IMR-90 (cell line): ENCODE measurements around the gene BAD. TPM values are rescaled to one million over a fixed set of nuclear protein-coding genes. Genes with fewer than 3 reads are reported as not detected.

Experiments
- ATAC-seq: fragments of 200-7000 bp; cut with Tn5 transposase; 2 replicates; pipeline ENCODE4 v1.9.1; 2020; ENCODE audit warnings: low read depth, mild to moderate bottlenecking, moderate library complexity
- Bru-seq: library from RNA; stranded (reverse); fragments of 400-500 nt; gene quantifications from one replicate; lab custom pipeline; 2021; lab: Mats Ljungman, UMichigan
- BruChase-seq, 2 experiments: library from RNA; stranded (reverse); fragments of 400-500 nt; gene quantifications; one replicate each; lab custom pipeline; 2021; lab: Mats Ljungman, UMichigan
- BruUV-seq: library from RNA; stranded (reverse); fragments of 400-500 nt; replicated peaks from 2 replicates; lab custom pipeline; 2021; lab: Mats Ljungman, UMichigan
- CTCF ChIA-PET: fragments of 300-600 bp; formaldehyde crosslinking; extraction: SDS; loops from one replicate; lab custom pipeline; 2021; ENCODE audit warnings: antibody characterized with exemption; lab: Yijun Ruan, JAX
- POLR2A ChIA-PET: fragments of 300-600 bp; sonication (Branson Sonifier 250); formaldehyde crosslinking; loops from one replicate; lab custom pipeline; 2022; ENCODE audit warnings: antibody characterized with exemption; ENCODE audit not compliant: unreplicated experiment; lab: Charles Lee
- DNase-seq: peaks from one replicate; pipeline ENCODE4 v3.0.0; 2013
- H2AFZ ChIP-seq: replicated peaks from 2 replicates; pipeline ENCODE3; 2013; ENCODE audit warnings: low read length, mild to moderate bottlenecking; ENCODE audit not compliant: poor library complexity
- H2AK5ac ChIP-seq: 2 replicates; pipeline ENCODE4 v1.6.1; 2013; ENCODE audit warnings: low read depth, low read length, inconsistent platforms
- H2AK9ac ChIP-seq: replicated peaks from 2 replicates; pipeline ENCODE3; 2013; ENCODE audit warnings: mild to moderate bottlenecking, low read depth, low read length, moderate library complexity; ENCODE audit not compliant: poor library complexity
- H2BK120ac ChIP-seq: 2 replicates; pipeline ENCODE4 v1.6.1; 2013; ENCODE audit warnings: low read depth, low read length, inconsistent platforms
- H2BK15ac ChIP-seq: 3 replicates; pipeline ENCODE4 v1.6.1; 2013; ENCODE audit warnings: low read depth, low read length, inconsistent platforms
- H2BK20ac ChIP-seq: 2 replicates; pipeline ENCODE4 v1.6.1; 2013; ENCODE audit warnings: low read depth, mild to moderate bottlenecking, inconsistent platforms, low read length, moderate library complexity
- H2BK5ac ChIP-seq: 2 replicates; pipeline ENCODE4 v1.6.1; 2013; ENCODE audit warnings: mild to moderate bottlenecking, low read depth, low read length, inconsistent platforms; ENCODE audit not compliant: poor library complexity, severe bottlenecking
- H3K14ac ChIP-seq: replicated peaks from 2 replicates; pipeline ENCODE4 v1.6.1; 2013; ENCODE audit warnings: low read depth, low read length, inconsistent platforms
- H3K18ac ChIP-seq: 2 replicates; pipeline ENCODE4 v1.6.1; 2013; ENCODE audit warnings: low read depth, low read length, control low read depth
- H3K23ac ChIP-seq: 2 replicates; pipeline ENCODE4 v1.6.1; 2013; ENCODE audit warnings: low read depth, low read length, inconsistent platforms
- H3K27ac ChIP-seq: 2 replicates; pipeline ENCODE4 v1.5.1; 2013; ENCODE audit warnings: mild to moderate bottlenecking, control low read depth, low read length; ENCODE audit not compliant: insufficient read depth
- H3K27me3 ChIP-seq: 2 replicates; pipeline ENCODE4 v1.6.1; 2013; ENCODE audit warnings: low read length; ENCODE audit not compliant: control insufficient read depth, insufficient read depth
- H3K36me3 ChIP-seq: 2 replicates; pipeline ENCODE4 v1.6.1; 2013; ENCODE audit warnings: low read length, mixed read lengths; ENCODE audit not compliant: control insufficient read depth, insufficient read depth
- H3K4ac ChIP-seq: 2 replicates; pipeline ENCODE4 v1.6.1; 2013; ENCODE audit warnings: low read depth, low read length, inconsistent platforms
- H3K4me1 ChIP-seq: 2 replicates; pipeline ENCODE4 v1.6.1; 2013; ENCODE audit warnings: low read length, mixed read lengths; ENCODE audit not compliant: control insufficient read depth, insufficient read depth
- H3K4me2 ChIP-seq: 2 replicates; pipeline ENCODE4 v1.6.1; 2013; ENCODE audit warnings: low read depth, mild to moderate bottlenecking, control low read depth, low read length, moderate library complexity
- H3K4me3 ChIP-seq: 2 replicates; pipeline ENCODE4 v1.5.1; 2013; ENCODE audit warnings: low read depth, mild to moderate bottlenecking, control low read depth, low read length, moderate library complexity; ENCODE audit not compliant: insufficient read depth
- H3K56ac ChIP-seq: 2 replicates; pipeline ENCODE4 v1.6.1; 2013; ENCODE audit warnings: low read length, inconsistent platforms; ENCODE audit not compliant: insufficient read depth; ENCODE audit errors: extremely low read depth
- H3K79me1 ChIP-seq, 2 experiments: 2 replicates each; pipeline ENCODE4 v1.6.1; 2013; ENCODE audit warnings: low read length in 2 of 2, inconsistent platforms in 1 of 2, low read depth in 1 of 2
- H3K9ac ChIP-seq: 2 replicates; pipeline ENCODE4 v1.6.1; 2013; ENCODE audit warnings: low read depth, low read length, control low read depth
- H3K9me1 ChIP-seq: 2 replicates; pipeline ENCODE4 v1.6.1; 2013; ENCODE audit warnings: low read length, inconsistent platforms; ENCODE audit not compliant: insufficient read depth
- H3K9me3 ChIP-seq: 2 replicates; pipeline ENCODE4 v1.6.1; 2013; ENCODE audit warnings: low read length; ENCODE audit not compliant: control insufficient read depth, insufficient read depth
- H4K20me1 ChIP-seq: 2 replicates; pipeline ENCODE4 v1.6.1; 2013; ENCODE audit warnings: low read length, inconsistent platforms; ENCODE audit not compliant: insufficient read depth
- H4K5ac ChIP-seq: 2 replicates; pipeline ENCODE4 v1.6.1; 2013; ENCODE audit warnings: mild to moderate bottlenecking, low read depth, low read length, control low read depth
- H4K8ac ChIP-seq, 2 experiments: 2 replicates each; pipeline ENCODE4 v1.6.1; 2013; ENCODE audit warnings: low read depth in 2 of 2, low read length in 2 of 2, control low read depth in 1 of 2, inconsistent platforms in 1 of 2
- H4K91ac ChIP-seq: 2 replicates; pipeline ENCODE4 v1.6.1; 2013; ENCODE audit warnings: low read depth, low read length, inconsistent platforms; ENCODE audit not compliant: insufficient read depth
- CEBPB ChIP-seq: IDR thresholded peaks from 2 replicates; pipeline ENCODE4 v1.6.1; 2012; ENCODE audit warnings: low read depth, low read length, improper control_type of control experiment
- CHD1 ChIP-seq: IDR thresholded peaks from 2 replicates; pipeline ENCODE4 v1.6.1; 2012; ENCODE audit warnings: low read depth, low read length, improper control_type of control experiment
- MAZ ChIP-seq: IDR thresholded peaks from 2 replicates; pipeline ENCODE4 v1.6.1; 2012; ENCODE audit warnings: low read depth, mild to moderate bottlenecking, low read length, improper control_type of control experiment, moderate library complexity, borderline replicate concordance
- MXI1 ChIP-seq: IDR thresholded peaks from 2 replicates; pipeline ENCODE4 v1.6.1; 2012; ENCODE audit warnings: low read depth, mild to moderate bottlenecking, low read length, moderate library complexity, borderline replicate concordance
- POLR2A ChIP-seq: IDR thresholded peaks from 2 replicates; pipeline ENCODE4 v1.6.1; 2012; ENCODE audit warnings: mild to moderate bottlenecking, low read depth, low read length
- WGBS, 2 experiments: methylation state at CpG; one replicate each; pipeline versions ENCODE4 v1.1.5 to v1.1.7; 2013; ENCODE audit warnings: missing lambda C conversion rate in 2 of 2; ENCODE audit not compliant: insufficient read length in 1 of 2; ENCODE audit errors: extremely low coverage in 2 of 2; 5-methylcytosine and 5-hydroxymethylcytosine counted together
- dilution Hi-C: fragments of 300-500 bp; cut with HindIII; formaldehyde crosslinking; loops from one replicate; pipeline ENCODE4 v1.14.3; 2018; ENCODE audit warnings: low sequenced_read_pairs; ENCODE audit not compliant: unreplicated experiment
- in situ Hi-C: fragments of 300-500 bp; cut with MboI; formaldehyde crosslinking; loops from 3 replicates; pipeline ENCODE4 v1.14.3; 2019; ENCODE audit warnings: low sequenced_read_pairs, inconsistent platforms, mixed read lengths
- intact Hi-C: fragments of 100-400 bp; cut with micrococcal nuclease; formaldehyde crosslinking; loops from 2 replicates; pipeline ENCODE4 v1.10.0; 2022
- long read RNA-seq: library from polyadenylated mRNA; unstranded; transcript quantifications from one replicate; pipeline ENCODE4 v2.0.0, GENCODE V29; 2021; ENCODE audit not compliant: unreplicated experiment
- polyA plus RNA-seq, 3 experiments: library from polyadenylated mRNA; depleted of rRNA; stranded (reverse); fragments of >200 nt; gene quantifications; 2 replicates each; pipeline ENCODE4 v1.2.3, GENCODE V29; 2012; ENCODE audit warnings: low replicate concordance in 1 of 3
- total RNA-seq: library from RNA; depleted of rRNA; stranded (reverse); fragments of >200 nt; gene quantifications from 2 replicates; pipeline ENCODE4 v1.2.3, GENCODE V29; 2012; rRNA removed

Gene BAD
- total RNA-seq (27.5 and 30.3 TPM in 2 replicates), polyA plus RNA-seq (2012; rRNA removed) (68.0 and 88.6 TPM in 2 replicates), Bru-seq, nascent RNA (percentile 52 among the genes with signal in this experiment), BruChase-seq, experiment 1, labeled RNA remaining after a 6-hour chase (percentile 65 among the genes with signal in this experiment), BruChase-seq, experiment 2, labeled RNA remaining after a 2-hour chase (percentile 54 among the genes with signal in this experiment)
- 47.7 and 81.8 TPM in 2 replicates for polyA plus RNA-seq (2012; cell fraction: cytosol; rRNA removed)
- 24.4 and 39.1 TPM in 2 replicates for polyA plus RNA-seq (2012; cell fraction: nucleus; rRNA removed; ENCODE audit: low replicate concordance)
- long read RNA-seq, transcript BAD-201 (4 exons, 929 nt): major isoform, 41 of 57 reads
- long read RNA-seq, transcript BAD-203 (3 exons, 1,157 nt): minor isoform, 11 of 57 reads
- long read RNA-seq, partial matches to known transcripts: 1 of 57 reads
- long read RNA-seq, other reads (novel, unspliced or antisense): 1 of 57 reads

GRCh38 chr11:64284048-64284961, at the start of gene BAD:
BAD (minus strand) TSS chr11:64284665; CDS start chr11:64284368, 297 bp downstream.
- Histone ChIP-seq H3K9me3 (no peaks in the 10 kb centered on the region), H3K9me1 (peaks cover 5% of the 10 kb centered on the region; the same call in 1 of the 2 replicates), H3K27ac (peak within 1 kb of the TSS; percentile 90), H2AFZ (peak within 1 kb of the TSS; percentile 94), H3K4me2 (peak within 1 kb of the TSS; percentile 99), H3K79me1 (peaks cover 15 to 39% of the 10 kb centered on the region in 2 experiments), H4K8ac (peak within 1 kb of the TSS; percentile 86 to 95), H3K4me3 (peak within 1 kb of the TSS; percentile 71), H2AK9ac (peak within 1 kb of the TSS; percentile 77), H3K18ac (peak within 1 kb of the TSS; percentile 62), H2BK20ac (no peak within 1 kb of the TSS), H3K14ac (peak within 1 kb of the TSS; percentile 98), H4K5ac (peak within 1 kb of the TSS; percentile 91), H2BK120ac (peak within 1 kb of the TSS; percentile 37; the same call in 1 of the 2 replicates), H3K9ac (peak within 1 kb of the TSS; percentile 99), H3K23ac (peak within 1 kb of the TSS; percentile 84; the same call in 1 of the 2 replicates), H3K36me3 (peaks cover 6% of the 10 kb centered on the region; the same call in 1 of the 2 replicates), H2BK5ac (peak within 1 kb of the TSS; percentile 67), H3K56ac (peak within 1 kb of the TSS; percentile 55), H3K4ac (peak within 1 kb of the TSS; percentile 94), H2BK15ac (no peak within 1 kb of the TSS), H4K20me1 (no peaks in the 10 kb centered on the region), H2AK5ac (peak within 1 kb of the TSS; percentile 90), H4K91ac (peak within 1 kb of the TSS; percentile 57), H3K27me3 (no peaks in the 10 kb centered on the region; the same call in 1 of the 2 replicates), H3K4me1 (peaks cover 8% of the 10 kb centered on the region)
- POLR2A ChIA-PET: no interaction called here
- intact Hi-C loops (no loop called here), dilution Hi-C loops (no loop called here), in situ Hi-C loops (no loop called here)
- CTCF ChIA-PET: interaction anchor here (1.2 to 1.6 kb wide), 2 partner anchors 17 to 21 kb away, joined by 3 to 4 read pairs; partner anchors contain the start of gene ESRRA
- DNase-seq: peak; percentile 85
- 4% methylated on average over 22 of the region's 44 CpGs; no CpG with 5 or more reads in 1 of the 2 experiments for WGBS, 2 experiments
- TSS peak; percentile 45 for BruUV-seq
- TF ChIP-seq CEBPB: no peak
- 0 out of 2 replicates have a peak, but pooled peaks have one; percentile 20 for TF ChIP-seq MXI1
- no peak for TF ChIP-seq CHD1
- peak; percentile 45; the same call in 1 of the 2 replicates for TF ChIP-seq MAZ
- TF ChIP-seq POLR2A: peak; percentile 59; the same call in 1 of the 2 replicates
- peak; percentile 87 for ATAC-seq
